NCI-H82 (cell line): Measurements from ENCODE around the gene SYNDIG1.

Experiments used
- DNase-seq: peaks from one replicate; lab custom pipeline; 2025; lab: John Stamatoyannopoulos, UW

SYNDIG1 gene

GRCh38 chr20:24469116-24469893 lies at the start of gene SYNDIG1:
Gene SYNDIG1, plus strand, starts transcription at chr20:24469629. Its CDS starts 73,469 bp downstream, at chr20:24543098.
- peak; percentile 59 for DNase-seq

DNA sequence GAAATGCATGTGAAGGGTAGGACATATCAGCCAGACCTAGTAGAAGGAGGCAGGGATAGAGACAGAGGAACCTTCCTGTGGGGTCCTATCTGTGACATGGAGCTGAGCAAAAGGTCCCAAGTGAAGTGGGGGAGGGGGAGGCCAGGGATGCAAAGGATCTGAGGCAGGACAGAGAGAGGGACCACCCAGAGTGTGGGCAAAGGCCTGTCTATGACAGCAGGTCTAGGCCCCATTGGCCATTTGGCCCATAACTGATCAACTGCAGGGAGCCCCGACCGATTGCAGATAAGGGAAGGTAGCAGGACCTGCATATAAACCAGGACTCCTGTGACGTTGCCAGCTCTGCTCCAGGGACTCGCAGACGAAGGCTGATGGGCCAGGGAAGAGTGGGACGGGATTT lies 49.6 kb upstream of the SYNDIG1 start:
- DNase-seq, result no peak

DNA sequence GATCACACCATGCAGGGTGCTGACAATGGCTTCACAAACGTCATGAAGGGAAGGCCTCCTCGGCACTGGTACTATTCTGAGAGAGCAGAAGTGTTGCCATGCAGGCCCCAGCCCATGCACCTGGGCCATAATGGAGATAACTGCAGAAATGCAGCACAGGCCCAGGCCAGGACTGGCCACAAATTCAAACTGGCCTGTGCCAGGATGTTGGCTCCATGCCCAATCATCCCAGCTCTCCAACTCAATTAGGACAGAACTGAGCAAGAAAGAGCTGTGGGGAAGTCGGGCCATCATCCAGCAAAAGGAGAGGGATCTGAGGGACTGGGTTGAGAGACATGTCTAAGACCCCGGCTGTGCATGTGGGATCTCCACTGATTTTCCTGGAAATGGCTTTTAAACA lies 48.9 kb upstream of the SYNDIG1 start:
- no peak for DNase-seq

- DNase-seq, result no peak
Observed at GRCh38 chr20:24421071-24421470, 48.4 kb upstream of the SYNDIG1 start.

- no peak for DNase-seq
Observed at GRCh38 chr20:24422091-24422760, 47.2 kb upstream of the SYNDIG1 start.

DNA sequence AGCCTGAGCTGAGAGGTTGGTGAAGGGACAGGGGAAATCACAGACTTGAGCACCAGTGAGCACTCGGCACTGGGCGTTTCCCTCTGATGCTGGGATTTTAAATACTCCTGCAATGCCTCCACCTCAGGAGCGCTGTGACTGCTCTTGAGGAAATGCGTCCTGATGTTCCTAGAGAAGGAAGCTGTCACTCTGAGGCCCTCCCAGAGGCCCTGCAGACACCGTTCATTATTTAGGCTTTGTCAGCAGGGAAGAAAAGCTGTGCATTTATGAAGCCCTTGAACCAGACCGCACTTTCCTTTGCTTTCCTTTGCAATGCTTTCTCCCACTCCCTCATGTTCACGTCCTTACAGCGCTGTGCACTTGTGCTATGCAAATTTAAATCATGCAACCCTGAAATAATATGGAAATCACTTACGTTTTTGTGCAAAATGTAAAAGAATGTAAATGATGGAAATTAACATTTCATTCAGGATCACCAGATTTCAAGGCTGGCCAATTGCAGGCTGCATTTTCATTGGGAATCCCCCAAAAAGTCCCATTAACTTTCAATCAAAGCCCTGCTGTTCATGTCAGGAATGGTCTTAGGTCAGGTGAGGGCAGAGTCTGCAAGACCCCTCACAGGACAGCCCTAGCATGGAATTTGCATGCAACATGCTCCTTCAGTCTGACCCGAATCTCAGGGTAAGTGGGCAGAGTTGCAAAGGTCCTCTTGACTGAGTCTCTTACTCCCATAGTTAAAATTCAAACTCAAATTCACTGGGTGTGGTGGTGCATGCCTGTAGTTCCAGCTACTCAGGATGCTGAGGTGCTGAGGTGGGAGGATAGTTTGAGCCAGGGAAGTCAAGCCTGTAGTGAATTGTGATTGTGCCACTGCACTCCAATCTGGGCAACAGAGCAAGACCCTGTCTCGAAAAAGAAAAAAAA lies 45.8 kb upstream of the SYNDIG1 start:
- DNase-seq, result no peak

DNA sequence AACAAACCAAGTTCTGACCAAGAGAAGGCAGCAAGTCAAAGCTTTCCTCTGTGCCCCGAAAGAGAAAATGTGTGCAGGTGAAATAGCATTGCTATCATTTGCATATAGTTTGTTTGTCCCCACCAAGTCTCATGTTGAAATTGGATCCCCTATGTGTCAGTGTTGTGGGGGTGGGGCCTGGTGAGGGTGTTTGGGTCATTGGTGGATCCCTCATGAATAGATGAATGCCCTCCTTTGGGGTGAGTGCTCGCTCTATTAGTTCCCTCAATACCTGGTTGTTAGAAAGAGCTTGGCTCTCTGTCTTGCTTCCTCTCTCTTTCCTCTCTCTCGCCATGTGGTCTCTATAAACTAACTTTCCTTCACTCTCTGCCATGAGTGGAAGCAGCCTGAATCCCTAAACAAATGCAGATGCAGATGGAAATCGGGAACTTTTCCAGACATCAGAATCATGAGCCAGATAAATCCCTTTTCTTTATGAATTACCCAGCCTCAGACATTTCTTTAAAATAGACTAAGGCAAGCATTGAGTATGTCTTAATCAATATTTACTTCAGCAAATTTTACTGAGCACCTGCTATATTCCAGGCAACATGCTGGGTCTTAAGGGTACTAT lies 43.8 kb upstream of the SYNDIG1 start:
- no peak for DNase-seq

- DNase-seq, result no peak
Observed at GRCh38 chr20:24431279-24432045, 38.0 kb upstream of the SYNDIG1 start.

DNA sequence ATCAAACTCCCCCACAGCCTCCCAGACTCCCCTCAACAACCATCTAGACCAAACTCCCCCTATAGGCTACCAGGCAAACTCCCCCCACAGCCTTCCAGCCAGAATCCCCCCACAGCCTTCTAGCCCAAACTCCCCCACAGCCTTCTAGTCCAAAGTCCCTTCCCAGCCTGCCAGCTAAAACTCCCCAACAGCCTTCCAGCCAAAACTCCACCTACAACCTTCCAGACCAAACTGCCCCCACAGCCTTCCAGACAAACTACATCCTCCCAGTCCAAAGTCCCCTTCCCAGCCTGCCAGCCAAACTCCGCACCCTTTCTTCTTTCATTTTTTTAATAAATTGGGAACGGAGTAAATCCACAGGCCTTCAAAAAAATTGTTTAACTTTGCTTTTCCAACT lies 37.4 kb upstream of the SYNDIG1 start:
- DNase-seq, result peak; percentile 44

DNA sequence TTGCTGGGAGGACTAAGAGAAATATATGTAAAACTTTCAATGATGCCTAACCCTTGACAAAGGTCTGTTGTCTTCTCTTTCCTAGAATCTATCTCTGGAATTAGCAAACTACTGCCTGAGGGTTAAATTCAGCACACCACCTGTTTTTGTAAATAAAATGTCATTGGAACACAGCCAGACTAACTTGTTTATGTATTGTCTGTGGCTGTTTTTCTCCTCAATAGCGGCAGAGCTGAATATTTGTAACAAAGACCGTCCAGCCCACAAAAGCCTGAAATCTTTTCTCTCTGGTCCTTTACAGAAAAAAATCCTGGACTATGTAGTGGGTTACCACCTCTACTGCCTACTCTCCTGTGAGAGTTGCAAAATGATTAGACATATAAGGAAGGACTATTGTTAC lies 33.3 kb upstream of the SYNDIG1 start:
- DNase-seq, result no peak

GRCh38 chr20:24437196-24438082 lies 32.0 kb upstream of the SYNDIG1 start:
- no peak for DNase-seq

GRCh38 chr20:24438331-24438730 lies 31.1 kb upstream of the SYNDIG1 start:
- no peak for DNase-seq

- peak; percentile 72 for DNase-seq
Observed at GRCh38 chr20:24439737-24440387, 29.6 kb upstream of the SYNDIG1 start.

- DNase-seq, result no peak
Observed at GRCh38 chr20:24441661-24442060, 27.8 kb upstream of the SYNDIG1 start.

DNA sequence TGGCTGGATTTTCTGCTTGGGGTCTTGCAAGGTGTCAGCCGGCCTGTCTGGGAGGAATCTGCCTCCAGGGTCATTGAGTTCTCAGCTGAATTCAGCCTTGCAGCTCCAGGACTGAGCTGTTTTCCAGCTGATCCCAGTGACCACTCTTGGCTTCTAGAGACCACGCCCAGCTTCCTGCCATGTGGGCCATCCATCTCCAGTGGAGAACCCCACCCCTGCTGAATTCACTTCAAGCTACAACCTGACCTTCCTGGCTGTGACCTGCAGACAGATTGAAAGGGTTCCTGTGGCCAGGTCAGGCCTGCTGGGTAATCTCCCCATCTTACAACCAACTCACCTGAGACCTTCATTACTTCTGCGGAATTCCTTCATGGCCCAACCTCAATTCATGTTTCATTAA lies 26.5 kb upstream of the SYNDIG1 start:
- no peak for DNase-seq

GRCh38 chr20:24443436-24443835 lies 26.0 kb upstream of the SYNDIG1 start:
- DNase-seq, result no peak

GRCh38 chr20:24444526-24445190 lies 24.8 kb upstream of the SYNDIG1 start:
- DNase-seq, result no peak

DNA sequence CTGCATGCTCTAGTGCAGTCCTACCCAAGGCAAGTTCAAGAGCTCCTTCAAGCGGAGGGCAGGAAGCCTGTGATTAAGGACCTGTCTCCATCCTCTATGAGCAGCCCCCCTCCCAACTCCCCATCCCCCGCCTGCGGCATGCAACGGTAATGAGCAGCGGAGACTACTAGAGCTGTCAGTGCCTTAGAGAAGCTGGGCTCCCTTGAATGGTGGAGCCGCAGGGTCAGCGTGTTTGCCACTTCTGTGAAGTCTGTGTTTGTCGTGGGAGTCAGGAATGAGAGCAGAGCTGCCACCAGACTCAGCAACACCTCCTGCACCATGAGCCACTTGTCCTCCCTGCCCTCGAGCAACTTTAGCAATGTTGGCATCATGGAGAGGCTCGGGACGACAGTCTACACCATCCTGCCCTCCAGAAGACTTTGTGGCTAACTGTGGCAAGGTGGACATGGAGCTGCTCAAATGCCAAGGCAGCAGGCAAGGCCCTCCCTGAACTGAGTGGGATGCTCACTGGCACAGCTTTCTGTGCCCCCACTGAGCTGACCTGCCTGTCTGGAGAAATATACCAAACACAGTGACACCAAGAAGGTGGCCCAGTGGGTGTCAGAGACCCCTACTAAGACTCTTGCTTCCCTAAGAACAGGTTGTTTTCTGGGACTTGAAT lies 23.8 kb upstream of the SYNDIG1 start:
- no peak for DNase-seq

- DNase-seq, result no peak
Observed at GRCh38 chr20:24446811-24447210, 22.6 kb upstream of the SYNDIG1 start.
